ENCODE measurements around the gene UPP2. TPM values are rescaled to one million over a fixed set of nuclear protein-coding genes. Genes with fewer than 3 reads are reported as not detected.

The UPP2 gene
- total and polyA plus RNA-seq, 2 donors (not counting 1 experiment from before 2014, with no cell fraction given): not detected

DNA sequence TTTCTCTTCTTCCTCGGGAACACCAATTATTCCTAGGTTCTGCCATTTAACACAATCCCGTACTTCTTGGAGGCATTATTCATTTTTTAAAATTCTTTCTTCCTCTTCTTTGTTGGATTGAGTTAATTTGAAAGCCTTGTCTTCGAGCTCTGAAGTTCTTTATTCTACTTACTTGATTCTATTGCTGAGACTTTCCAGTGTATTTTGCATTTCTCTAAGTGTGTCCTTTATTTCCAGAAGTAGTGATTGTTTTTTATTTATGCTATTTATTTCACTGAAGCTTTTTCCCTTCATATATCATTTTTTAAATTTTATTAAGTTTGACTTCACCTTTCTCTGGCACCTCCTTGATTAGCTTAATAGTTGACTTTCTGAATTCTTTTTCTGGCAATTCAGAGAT lies 13.6 kb upstream of the UPP2 start:
- Histone ChIP-seq H4K20me1 (ENCODE audit: control insufficient read depth, insufficient read depth, low read length, poor library complexity, severe bottlenecking) (no peaks in the 10 kb centered on the region), H3K4me2 (replicated peaks; ENCODE audit: low read depth, low read length, poor library complexity, severe bottlenecking) (no peak overlapping the region), H2AFZ (ENCODE audit: insufficient read depth, low read depth, low read length, poor library complexity, severe bottlenecking) (no peak overlapping the region), H3K9ac (ENCODE audit: low read length) (no peak overlapping the region), H3K27me3 (replicated peaks in 1 of 4; ENCODE audit: control extremely low read depth in 1 of 4, control insufficient read depth in 3 of 4, insufficient read depth in 4 of 4, low read length in 3 of 4) (no peaks in the 10 kb centered on the region), H3K79me2 (ENCODE audit: control insufficient read depth, insufficient read depth, low read length) (no peaks in the 10 kb centered on the region), H3K9me3 (ENCODE audit: control extremely low read depth in 1 of 3, control insufficient read depth in 2 of 3, insufficient read depth in 1 of 3, low read length in 2 of 3) (peaks cover 0 to 11% (median 10%) of the 10 kb centered on the region in 3 donors), H3K36me3 (replicated peaks in 1 of 2; ENCODE audit: control extremely low read depth in 1 of 2, control insufficient read depth in 1 of 2, extremely low read depth in 1 of 2, insufficient read depth in 2 of 2, low read length in 1 of 2) (no peaks in the 10 kb centered on the region), H3K27ac (ENCODE audit: low read length in 2 of 2) (no peak overlapping the region), H3K4me1 (ENCODE audit: control insufficient read depth in 2 of 2, insufficient read depth in 2 of 2, low read length in 2 of 2) (no peaks in the 10 kb centered on the region), H3K4me3 (ENCODE audit: control extremely low read depth in 1 of 5, extremely low read depth in 1 of 5, insufficient read depth in 1 of 5, low read depth in 2 of 5, low read length in 4 of 5) (no peak overlapping the region)
- no CpG with 5 or more reads among the region's 3 CpGs for WGBS (ENCODE audit: insufficient coverage)
- Mint-ChIP-seq H3K4me1 (no peaks in the 10 kb centered on the region), H3K9me3 (ENCODE audit: insufficient read depth) (peaks cover 13% of the 10 kb centered on the region), H3K27ac (no peak overlapping the region), H3K27me3 (peaks cover 10% of the 10 kb centered on the region), H3K4me3 (no peak overlapping the region)
- intact Hi-C loops (cut with micrococcal nuclease): no loop called here
- DNase-seq: no peak
- TF ChIP-seq EZH2 (IDR thresholded peaks at IDR 0.05; ENCODE audit: borderline replicate concordance, insufficient read depth, low read depth, low read length, poor library complexity, severe bottlenecking): no peak
- TF ChIP-seq, protein P1, sequence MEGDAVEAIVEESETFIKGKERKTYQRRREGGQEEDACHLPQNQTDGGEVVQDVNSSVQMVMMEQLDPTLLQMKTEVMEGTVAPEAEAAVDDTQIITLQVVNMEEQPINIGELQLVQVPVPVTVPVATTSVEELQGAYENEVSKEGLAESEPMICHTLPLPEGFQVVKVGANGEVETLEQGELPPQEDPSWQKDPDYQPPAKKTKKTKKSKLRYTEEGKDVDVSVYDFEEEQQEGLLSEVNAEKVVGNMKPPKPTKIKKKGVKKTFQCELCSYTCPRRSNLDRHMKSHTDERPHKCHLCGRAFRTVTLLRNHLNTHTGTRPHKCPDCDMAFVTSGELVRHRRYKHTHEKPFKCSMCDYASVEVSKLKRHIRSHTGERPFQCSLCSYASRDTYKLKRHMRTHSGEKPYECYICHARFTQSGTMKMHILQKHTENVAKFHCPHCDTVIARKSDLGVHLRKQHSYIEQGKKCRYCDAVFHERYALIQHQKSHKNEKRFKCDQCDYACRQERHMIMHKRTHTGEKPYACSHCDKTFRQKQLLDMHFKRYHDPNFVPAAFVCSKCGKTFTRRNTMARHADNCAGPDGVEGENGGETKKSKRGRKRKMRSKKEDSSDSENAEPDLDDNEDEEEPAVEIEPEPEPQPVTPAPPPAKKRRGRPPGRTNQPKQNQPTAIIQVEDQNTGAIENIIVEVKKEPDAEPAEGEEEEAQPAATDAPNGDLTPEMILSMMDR (IDR thresholded peaks at IDR 0.05): no peak
- CTCF ChIA-PET: no interaction called here
- no peak for ATAC-seq (ENCODE audit: low read depth)
- POLR2A ChIA-PET: no interaction called here

DNA sequence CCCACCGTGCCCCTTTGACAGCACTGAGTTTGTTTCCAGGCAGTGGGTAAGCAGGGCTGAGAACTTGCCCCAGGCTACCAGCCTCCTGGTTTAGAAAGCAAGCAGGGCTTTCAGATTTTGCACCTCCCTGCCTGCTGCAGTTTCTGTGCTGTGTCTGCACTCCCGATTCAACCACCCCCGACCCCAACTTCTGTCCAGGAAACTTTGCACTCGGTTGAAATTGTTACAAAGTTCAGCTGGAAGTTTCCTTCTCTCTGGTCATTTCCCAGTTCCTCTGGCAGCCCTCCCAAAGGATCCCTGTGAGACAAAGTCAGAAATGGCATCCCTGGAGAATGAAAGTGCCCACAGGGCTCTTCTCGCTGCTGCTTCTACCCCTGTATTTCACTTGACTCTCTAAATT lies 12.4 kb upstream of the UPP2 start:
- Mint-ChIP-seq H3K27ac (no peak overlapping the region), H3K9me3 (ENCODE audit: insufficient read depth) (peaks cover 13% of the 10 kb centered on the region), H3K27me3 (peaks cover 10% of the 10 kb centered on the region), H3K4me3 (no peak overlapping the region), H3K4me1 (no peaks in the 10 kb centered on the region)
- H4K20me1 ChIP-seq (ENCODE audit: control insufficient read depth, insufficient read depth, low read length, poor library complexity, severe bottlenecking): no peaks in the 10 kb centered on the region
- WGBS (ENCODE audit: insufficient coverage): 89% methylated on average over 5 of the region's 5 CpGs
- no peak for DNase-seq
- TF ChIP-seq, protein P1 (IDR thresholded peaks at IDR 0.05): no peak
- no peak for TF ChIP-seq EZH2 (IDR thresholded peaks at IDR 0.05; ENCODE audit: borderline replicate concordance, insufficient read depth, low read depth, low read length, poor library complexity, severe bottlenecking)
- H3K4me1 ChIP-seq (ENCODE audit: control insufficient read depth in 2 of 2, insufficient read depth in 2 of 2, low read length in 2 of 2): no peaks in the 10 kb centered on the region
- H3K27me3 ChIP-seq (replicated peaks in 1 of 4; ENCODE audit: control extremely low read depth in 1 of 4, control insufficient read depth in 3 of 4, insufficient read depth in 4 of 4, low read length in 3 of 4): no peaks in the 10 kb centered on the region
- peaks cover 0 to 11% (median 10%) of the 10 kb centered on the region in 3 donors for H3K9me3 ChIP-seq (ENCODE audit: control extremely low read depth in 1 of 3, control insufficient read depth in 2 of 3, insufficient read depth in 1 of 3, low read length in 2 of 3)
- intact Hi-C loops (cut with micrococcal nuclease): no loop called here
- H3K4me3 ChIP-seq (ENCODE audit: control extremely low read depth in 1 of 5, extremely low read depth in 1 of 5, insufficient read depth in 1 of 5, low read depth in 2 of 5, low read length in 4 of 5): no peak overlapping the region
- H2AFZ ChIP-seq (ENCODE audit: insufficient read depth, low read depth, low read length, poor library complexity, severe bottlenecking): no peak overlapping the region
- H3K27ac ChIP-seq (ENCODE audit: low read length in 2 of 2): no peak overlapping the region
- H3K79me2 ChIP-seq (ENCODE audit: control insufficient read depth, insufficient read depth, low read length): no peaks in the 10 kb centered on the region
- H3K36me3 ChIP-seq (replicated peaks in 1 of 2; ENCODE audit: control extremely low read depth in 1 of 2, control insufficient read depth in 1 of 2, extremely low read depth in 1 of 2, insufficient read depth in 2 of 2, low read length in 1 of 2): no peaks in the 10 kb centered on the region
- no peak for ATAC-seq (ENCODE audit: low read depth)
- ChIA-PET CTCF (no interaction called here), POLR2A (no interaction called here)
- H3K4me2 ChIP-seq (replicated peaks; ENCODE audit: low read depth, low read length, poor library complexity, severe bottlenecking): no peak overlapping the region
- H3K9ac ChIP-seq (ENCODE audit: low read length): no peak overlapping the region
